ENCODE measurements around the gene PLXDC2.

The PLXDC2 gene

GRCh38 chr10:20115894-20116293 is 299.7 kb downstream of the PLXDC2 start:
- POLR2A ChIA-PET, result no interaction called here
- WGBS (ENCODE audit: insufficient coverage), result 92% methylated on average over 3 of the region's 5 CpGs

GRCh38 chr10:20117471-20117870 is 301.2 kb downstream of the PLXDC2 start:
- peaks cover 0 to 3% (median 1%) of the 10 kb centered on the region in 4 experiments for H3K36me3 ChIP-seq (ENCODE audit: control insufficient read depth in 4 of 4, insufficient read depth in 4 of 4, low read length in 3 of 4)
- WGBS (ENCODE audit: insufficient coverage), result no CpG with 5 or more reads among the region's 2 CpGs
- ChIA-PET POLR2A (interaction anchor here (0.7 kb wide), 1 partner anchor 730 kb away, joined by 3 read pairs; no protein-coding TSS in a partner anchor), CTCF (no interaction called here)
- no peak overlapping the region for H3K27ac ChIP-seq (ENCODE audit: insufficient read depth in 1 of 2, low read depth in 1 of 2, low read length in 2 of 2, poor library complexity in 1 of 2, severe bottlenecking in 2 of 2)
- no peak for DNase-seq
- no peaks in the 10 kb centered on the region for H3K27me3 ChIP-seq (replicated peaks in 2 of 5; ENCODE audit: control insufficient read depth in 4 of 5, insufficient read depth in 5 of 5, low read length in 4 of 5)
- peaks cover 0 to 2% (median 0%) of the 10 kb centered on the region in 5 experiments for H3K9me3 ChIP-seq (ENCODE audit: control extremely low read depth in 1 of 5, control insufficient read depth in 4 of 5, insufficient read depth in 2 of 5, low read depth in 1 of 5, low read length in 4 of 5)
- no peaks in the 10 kb centered on the region for H3K4me1 ChIP-seq (ENCODE audit: control extremely low read depth in 1 of 4, control insufficient read depth in 4 of 4, insufficient read depth in 4 of 4, low read length in 3 of 4)
- H3K4me3 ChIP-seq (ENCODE audit: control insufficient read depth in 1 of 7, extremely low read depth in 1 of 7, insufficient read depth in 4 of 7, low read depth in 2 of 7, low read length in 6 of 7), result no peak overlapping the region

More at GRCh38 chr10:20115894-20116293, 299.7 kb downstream of the PLXDC2 start:
- CTCF ChIA-PET, result no interaction called here
- H3K9me3 ChIP-seq (ENCODE audit: control extremely low read depth in 1 of 5, control insufficient read depth in 4 of 5, insufficient read depth in 2 of 5, low read depth in 1 of 5, low read length in 4 of 5), result peaks cover 0 to 2% (median 0%) of the 10 kb centered on the region in 5 experiments
- H3K4me1 ChIP-seq (ENCODE audit: control extremely low read depth in 1 of 4, control insufficient read depth in 4 of 4, insufficient read depth in 4 of 4, low read length in 3 of 4), result no peaks in the 10 kb centered on the region
- peaks cover 0 to 5% (median 1%) of the 10 kb centered on the region in 4 experiments for H3K36me3 ChIP-seq (ENCODE audit: control insufficient read depth in 4 of 4, insufficient read depth in 4 of 4, low read length in 3 of 4)
- no peak for DNase-seq
- no peaks in the 10 kb centered on the region for H3K27me3 ChIP-seq (replicated peaks in 2 of 5; ENCODE audit: control insufficient read depth in 4 of 5, insufficient read depth in 5 of 5, low read length in 4 of 5)
- H3K4me3 ChIP-seq (ENCODE audit: control insufficient read depth in 1 of 7, extremely low read depth in 1 of 7, insufficient read depth in 4 of 7, low read depth in 2 of 7, low read length in 6 of 7), result no peak overlapping the region
- H3K27ac ChIP-seq (ENCODE audit: insufficient read depth in 1 of 2, low read depth in 1 of 2, low read length in 2 of 2, poor library complexity in 1 of 2, severe bottlenecking in 2 of 2), result no peak overlapping the region

- CTCF ChIA-PET, result no interaction called here
- 80% methylated on average over 1 of the region's 2 CpGs for WGBS (ENCODE audit: insufficient coverage)
These were observed 301.9 kb downstream of the PLXDC2 start for GRCh38 chr10:20118119-20118518.

GRCh38 chr10:20128811-20129210 is 312.6 kb downstream of the PLXDC2 start:
- POLR2A ChIA-PET, result no interaction called here
- H3K4me3 ChIP-seq (ENCODE audit: control insufficient read depth in 1 of 7, extremely low read depth in 1 of 7, insufficient read depth in 4 of 7, low read depth in 2 of 7, low read length in 6 of 7), result no peak overlapping the region

More at GRCh38 chr10:20118119-20118518, 301.9 kb downstream of the PLXDC2 start:
- POLR2A ChIA-PET, result no interaction called here
- no peak for DNase-seq
- Histone ChIP-seq H3K4me3 (ENCODE audit: control insufficient read depth in 1 of 7, extremely low read depth in 1 of 7, insufficient read depth in 4 of 7, low read depth in 2 of 7, low read length in 6 of 7) (no peak overlapping the region), H3K9me3 (ENCODE audit: control extremely low read depth in 1 of 5, control insufficient read depth in 4 of 5, insufficient read depth in 2 of 5, low read depth in 1 of 5, low read length in 4 of 5) (peaks cover 0 to 2% (median 0%) of the 10 kb centered on the region in 5 experiments), H3K27me3 (replicated peaks in 2 of 5; ENCODE audit: control insufficient read depth in 4 of 5, insufficient read depth in 5 of 5, low read length in 4 of 5) (no peaks in the 10 kb centered on the region), H3K27ac (ENCODE audit: insufficient read depth in 1 of 2, low read depth in 1 of 2, low read length in 2 of 2, poor library complexity in 1 of 2, severe bottlenecking in 2 of 2) (no peak overlapping the region), H3K4me1 (ENCODE audit: control extremely low read depth in 1 of 4, control insufficient read depth in 4 of 4, insufficient read depth in 4 of 4, low read length in 3 of 4) (no peaks in the 10 kb centered on the region), H3K36me3 (ENCODE audit: control insufficient read depth in 4 of 4, insufficient read depth in 4 of 4, low read length in 3 of 4) (peaks cover 0 to 3% (median 1%) of the 10 kb centered on the region in 4 experiments)

GRCh38 chr10:20132816-20133215 is 316.6 kb downstream of the PLXDC2 start:
- peak; percentile 22 to 73 (median 35) for DNase-seq
- Histone ChIP-seq H3K27ac (ENCODE audit: insufficient read depth in 1 of 2, low read depth in 1 of 2, low read length in 2 of 2, poor library complexity in 1 of 2, severe bottlenecking in 2 of 2) (no peak overlapping the region), H3K4me3 (ENCODE audit: control insufficient read depth in 1 of 7, extremely low read depth in 1 of 7, insufficient read depth in 4 of 7, low read depth in 2 of 7, low read length in 6 of 7) (no peak overlapping the region), H3K9me3 (ENCODE audit: control extremely low read depth in 1 of 5, control insufficient read depth in 4 of 5, insufficient read depth in 2 of 5, low read depth in 1 of 5, low read length in 4 of 5) (peaks cover 8 to 31% (median 10%) of the 10 kb centered on the region in 5 experiments), H3K4me1 (ENCODE audit: control extremely low read depth in 1 of 4, control insufficient read depth in 4 of 4, insufficient read depth in 4 of 4, low read length in 3 of 4) (no peaks in the 10 kb centered on the region), H3K36me3 (ENCODE audit: control insufficient read depth in 4 of 4, insufficient read depth in 4 of 4, low read length in 3 of 4) (peaks cover 0 to 4% (median 2%) of the 10 kb centered on the region in 4 experiments), H3K27me3 (replicated peaks in 2 of 5; ENCODE audit: control insufficient read depth in 4 of 5, insufficient read depth in 5 of 5, low read length in 4 of 5) (no peaks in the 10 kb centered on the region)
- POLR2A ChIA-PET, result interaction anchor here (0.5 kb wide), 1 partner anchor 118 kb away, joined by 4 read pairs; no protein-coding TSS in a partner anchor
- CTCF ChIA-PET, result interaction anchor here (1.1 kb wide), 1 partner anchor 23 kb away, joined by 3 read pairs; no protein-coding TSS in a partner anchor
- no CpG with 5 or more reads among the region's 2 CpGs for WGBS (ENCODE audit: insufficient coverage)

More at GRCh38 chr10:20128811-20129210, 312.6 kb downstream of the PLXDC2 start:
- Histone ChIP-seq H3K4me1 (ENCODE audit: control extremely low read depth in 1 of 4, control insufficient read depth in 4 of 4, insufficient read depth in 4 of 4, low read length in 3 of 4) (no peaks in the 10 kb centered on the region), H3K27ac (ENCODE audit: insufficient read depth in 1 of 2, low read depth in 1 of 2, low read length in 2 of 2, poor library complexity in 1 of 2, severe bottlenecking in 2 of 2) (no peak overlapping the region), H3K27me3 (replicated peaks in 2 of 5; ENCODE audit: control insufficient read depth in 4 of 5, insufficient read depth in 5 of 5, low read length in 4 of 5) (no peaks in the 10 kb centered on the region), H3K9me3 (ENCODE audit: control extremely low read depth in 1 of 5, control insufficient read depth in 4 of 5, insufficient read depth in 2 of 5, low read depth in 1 of 5, low read length in 4 of 5) (peaks cover 0 to 18% (median 2%) of the 10 kb centered on the region in 5 experiments), H3K36me3 (ENCODE audit: control insufficient read depth in 4 of 4, insufficient read depth in 4 of 4, low read length in 3 of 4) (peaks cover 0 to 3% (median 0%) of the 10 kb centered on the region in 4 experiments)
- no peak for DNase-seq
- CTCF ChIA-PET, result no interaction called here
- WGBS (ENCODE audit: insufficient coverage), result 88% methylated on average over 1 of the region's 2 CpGs

GRCh38 chr10:20133669-20134189 is 317.5 kb downstream of the PLXDC2 start:
- CTCF ChIA-PET, result no interaction called here
- no CpG with 5 or more reads among the region's 2 CpGs for WGBS (ENCODE audit: insufficient coverage)

GRCh38 chr10:20142311-20142710 is 326.1 kb downstream of the PLXDC2 start:
- no peaks in the 10 kb centered on the region for H3K9me3 ChIP-seq (ENCODE audit: control extremely low read depth in 1 of 5, control insufficient read depth in 4 of 5, insufficient read depth in 2 of 5, low read depth in 1 of 5, low read length in 4 of 5)
- H3K36me3 ChIP-seq (ENCODE audit: control insufficient read depth in 4 of 4, insufficient read depth in 4 of 4, low read length in 3 of 4), result peaks cover 0 to 5% (median 0%) of the 10 kb centered on the region in 4 experiments
- H3K4me3 ChIP-seq (ENCODE audit: control insufficient read depth in 1 of 7, extremely low read depth in 1 of 7, insufficient read depth in 4 of 7, low read depth in 2 of 7, low read length in 6 of 7), result no peak overlapping the region
- ChIA-PET CTCF (interaction anchor here (0.6 to 1.3 kb wide), 2 partner anchors 15 to 242 kb away, joined by 3 read pairs; no protein-coding TSS in a partner anchor), POLR2A (interaction anchor here (0.6 kb wide), 1 partner anchor 18 kb away, joined by 3 read pairs; no protein-coding TSS in a partner anchor)
- H3K27ac ChIP-seq (ENCODE audit: insufficient read depth in 1 of 2, low read depth in 1 of 2, low read length in 2 of 2, poor library complexity in 1 of 2, severe bottlenecking in 2 of 2), result no peak overlapping the region
- H3K27me3 ChIP-seq (replicated peaks in 2 of 5; ENCODE audit: control insufficient read depth in 4 of 5, insufficient read depth in 5 of 5, low read length in 4 of 5), result no peaks in the 10 kb centered on the region
- DNase-seq, result no peak
- no peaks in the 10 kb centered on the region for H3K4me1 ChIP-seq (ENCODE audit: control extremely low read depth in 1 of 4, control insufficient read depth in 4 of 4, insufficient read depth in 4 of 4, low read length in 3 of 4)

More at GRCh38 chr10:20133669-20134189, 317.5 kb downstream of the PLXDC2 start:
- DNase-seq, result no peak
- no peak overlapping the region for H3K4me3 ChIP-seq (ENCODE audit: control insufficient read depth in 1 of 7, extremely low read depth in 1 of 7, insufficient read depth in 4 of 7, low read depth in 2 of 7, low read length in 6 of 7)
- peaks cover 0 to 4% (median 1%) of the 10 kb centered on the region in 4 experiments for H3K36me3 ChIP-seq (ENCODE audit: control insufficient read depth in 4 of 4, insufficient read depth in 4 of 4, low read length in 3 of 4)
- H3K9me3 ChIP-seq (ENCODE audit: control extremely low read depth in 1 of 5, control insufficient read depth in 4 of 5, insufficient read depth in 2 of 5, low read depth in 1 of 5, low read length in 4 of 5), result peaks cover 8 to 28% (median 10%) of the 10 kb centered on the region in 5 experiments
- no peak overlapping the region for H3K27ac ChIP-seq (ENCODE audit: insufficient read depth in 1 of 2, low read depth in 1 of 2, low read length in 2 of 2, poor library complexity in 1 of 2, severe bottlenecking in 2 of 2)
- POLR2A ChIA-PET, result no interaction called here
- no peaks in the 10 kb centered on the region for H3K4me1 ChIP-seq (ENCODE audit: control extremely low read depth in 1 of 4, control insufficient read depth in 4 of 4, insufficient read depth in 4 of 4, low read length in 3 of 4)
- no peaks in the 10 kb centered on the region for H3K27me3 ChIP-seq (replicated peaks in 2 of 5; ENCODE audit: control insufficient read depth in 4 of 5, insufficient read depth in 5 of 5, low read length in 4 of 5)

Data from common myeloid progenitor, CD34-positive (primary cell).